ENCODE data around the gene IFFO2.

- no peak for TF ChIP-seq POLR2AphosphoS5 (IDR thresholded peaks at IDR 0.05)
- TF ChIP-seq POLR2A (IDR thresholded peaks at IDR 0.05), result no peak
- TF ChIP-seq CTCF (IDR thresholded peaks at IDR 0.05), result no peak
Observed at GRCh38 chr1:18900303-18900841, 56.1 kb downstream of the IFFO2 start.

Measured in upper lobe of left lung (tissue), 4 donors.